ENCODE data around the gene SPEM3.
"Not testable (repeated sequence)": the region's sequence is repeated elsewhere in the genome, so short reads cannot be mapped to it uniquely, and the experiment has no call there.

SPEM3 gene

GRCh38 chr17:7466318-7466638 is 37.6 kb downstream of the SPEM3 start:
- no peak for TF ChIP-seq JUND (IDR thresholded peaks at IDR 0.05; ENCODE audit: low read depth)
- in situ Hi-C loops (cut with HindIII; ENCODE audit: low pct_unique_long_range_greater_than_20kb, low sequenced_read_pairs), result no loop called here
- DNase-seq (ENCODE audit: low read depth in 1 of 2, low spot score in 1 of 2), result no peak

GRCh38 chr17:7466639-7467341 is 38.1 kb downstream of the SPEM3 start:
- in situ Hi-C loops (cut with HindIII; ENCODE audit: low pct_unique_long_range_greater_than_20kb, low sequenced_read_pairs), result no loop called here
- DNase-seq (ENCODE audit: low read depth in 1 of 2, low spot score in 1 of 2), result no peak
- no peak for TF ChIP-seq JUND (IDR thresholded peaks at IDR 0.05; ENCODE audit: low read depth)

GRCh38 chr17:7467498-7467897 is 38.8 kb downstream of the SPEM3 start:
- in situ Hi-C loops (cut with HindIII; ENCODE audit: low pct_unique_long_range_greater_than_20kb, low sequenced_read_pairs), result no loop called here
- DNase-seq (ENCODE audit: low read depth in 1 of 2, low spot score in 1 of 2), result no peak
- TF ChIP-seq JUND (IDR thresholded peaks at IDR 0.05; ENCODE audit: low read depth), result no peak

GRCh38 chr17:7468290-7468689 is 39.6 kb downstream of the SPEM3 start:
- in situ Hi-C loops (cut with HindIII; ENCODE audit: low pct_unique_long_range_greater_than_20kb, low sequenced_read_pairs), result no loop called here
- no peak for DNase-seq (ENCODE audit: low read depth in 1 of 2, low spot score in 1 of 2)

GRCh38 chr17:7468804-7469389 is 40.2 kb downstream of the SPEM3 start:
- TF ChIP-seq JUND (IDR thresholded peaks at IDR 0.05; ENCODE audit: low read depth), result no peak
- DNase-seq (ENCODE audit: low read depth in 1 of 2, low spot score in 1 of 2), result no peak
- in situ Hi-C loops (cut with HindIII; ENCODE audit: low pct_unique_long_range_greater_than_20kb, low sequenced_read_pairs), result no loop called here

More at GRCh38 chr17:7468290-7468689, 39.6 kb downstream of the SPEM3 start:
- no peak for TF ChIP-seq JUND (IDR thresholded peaks at IDR 0.05; ENCODE audit: low read depth)

- in situ Hi-C loops (cut with HindIII; ENCODE audit: low pct_unique_long_range_greater_than_20kb, low sequenced_read_pairs); DNase-seq (ENCODE audit: low read depth in 1 of 2, low spot score in 1 of 2): not testable (repeated sequence)
These were observed 41.2 kb downstream of the SPEM3 start for GRCh38 chr17:7469843-7470242.

- in situ Hi-C loops (cut with HindIII; ENCODE audit: low pct_unique_long_range_greater_than_20kb, low sequenced_read_pairs); DNase-seq (ENCODE audit: low read depth in 1 of 2, low spot score in 1 of 2): not testable (repeated sequence)
These were observed 41.9 kb downstream of the SPEM3 start for GRCh38 chr17:7470457-7470973.

- no peak for DNase-seq (ENCODE audit: low read depth in 1 of 2, low spot score in 1 of 2)
- in situ Hi-C loops (cut with HindIII; ENCODE audit: low pct_unique_long_range_greater_than_20kb, low sequenced_read_pairs), result no loop called here
- TF ChIP-seq JUND (IDR thresholded peaks at IDR 0.05; ENCODE audit: low read depth), result no peak
These were observed 43.1 kb downstream of the SPEM3 start for GRCh38 chr17:7471729-7472128.

- in situ Hi-C loops (cut with HindIII; ENCODE audit: low pct_unique_long_range_greater_than_20kb, low sequenced_read_pairs), result not testable (repeated sequence)
These were observed 46.1 kb downstream of the SPEM3 start for GRCh38 chr17:7474767-7475166.

GRCh38 chr17:7475764-7476422 is 47.2 kb downstream of the SPEM3 start:
- in situ Hi-C loops (cut with HindIII; ENCODE audit: low pct_unique_long_range_greater_than_20kb, low sequenced_read_pairs), result no loop called here
- TF ChIP-seq JUND (IDR thresholded peaks at IDR 0.05; ENCODE audit: low read depth), result no peak
- DNase-seq (ENCODE audit: low read depth in 1 of 2, low spot score in 1 of 2), result no peak

More at GRCh38 chr17:7474767-7475166, 46.1 kb downstream of the SPEM3 start:
- not testable (repeated sequence) for DNase-seq (ENCODE audit: low read depth in 1 of 2, low spot score in 1 of 2)

- DNase-seq (ENCODE audit: low read depth in 1 of 2, low spot score in 1 of 2), result no peak
- no peak for TF ChIP-seq JUND (IDR thresholded peaks at IDR 0.05; ENCODE audit: low read depth)
- in situ Hi-C loops (cut with HindIII; ENCODE audit: low pct_unique_long_range_greater_than_20kb, low sequenced_read_pairs), result no loop called here
These were observed 47.8 kb downstream of the SPEM3 start for GRCh38 chr17:7476494-7476893.

GRCh38 chr17:7476951-7477350 is 48.3 kb downstream of the SPEM3 start:
- in situ Hi-C loops (cut with HindIII; ENCODE audit: low pct_unique_long_range_greater_than_20kb, low sequenced_read_pairs), result no loop called here
- no peak for TF ChIP-seq JUND (IDR thresholded peaks at IDR 0.05; ENCODE audit: low read depth)
- DNase-seq (ENCODE audit: low read depth in 1 of 2, low spot score in 1 of 2), result no peak

All from T47D (cell line).